Neural progenitor cell (in vitro differentiated cells): ENCODE measurements around the gene IDI1. TPM values are rescaled to one million over a fixed set of nuclear protein-coding genes. Genes with fewer than 3 reads are reported as not detected.

ENCODE experiments used
- DNase-seq: peaks from one replicate; pipeline ENCODE4 v3.0.0-alpha.2; 2016; ENCODE audit warnings: low spot score
- H2AFZ ChIP-seq: fragments of 200-600 bp; sonication (generic); replicated peaks from 2 replicates; pipeline ENCODE4 v1.6.1; 2016; ENCODE audit warnings: antibody characterized with exemption
- H3F3A ChIP-seq: fragments of 200-600 bp; sonication (generic); 2 replicates; pipeline ENCODE4 v1.6.1; 2016; ENCODE audit warnings: antibody characterized with exemption, low read depth
- H3K27ac ChIP-seq: fragments of 200-600 bp; sonication (generic); 2 replicates; pipeline ENCODE4 v1.5.1; 2016; ENCODE audit warnings: mild to moderate bottlenecking
- H3K27me3 ChIP-seq: fragments of 200-600 bp; sonication (generic); 2 replicates; pipeline ENCODE4 v1.6.1; 2016; ENCODE audit warnings: mild to moderate bottlenecking, moderate library complexity
- H3K36me3 ChIP-seq: fragments of 200-600 bp; sonication (generic); 2 replicates; pipeline ENCODE4 v1.5.1; 2016
- H3K4me1 ChIP-seq: fragments of 200-600 bp; sonication (generic); 2 replicates; pipeline ENCODE4 v1.6.1; 2016; ENCODE audit warnings: mixed run types
- H3K4me2 ChIP-seq: fragments of 200-600 bp; sonication (generic); 2 replicates; pipeline ENCODE4 v1.6.1; 2016
- H3K4me3 ChIP-seq: fragments of 200-600 bp; sonication (generic); 2 replicates; pipeline ENCODE4 v1.5.1; 2016
- H3K79me2 ChIP-seq: fragments of 200-600 bp; sonication (generic); 2 replicates; pipeline ENCODE4 v1.6.1; 2016; ENCODE audit warnings: low read depth
- H3K9ac ChIP-seq: fragments of 200-600 bp; sonication (generic); 2 replicates; pipeline ENCODE4 v1.6.1; 2016
- H3K9me3 ChIP-seq: fragments of 200-600 bp; sonication (generic); 2 replicates; pipeline ENCODE4 v1.5.1; 2016; ENCODE audit warnings: low read depth
- H4K20me1 ChIP-seq: fragments of 200-600 bp; sonication (generic); 2 replicates; pipeline ENCODE4 v1.6.1; 2016; ENCODE audit warnings: low read depth
- H3K27ac Mint-ChIP-seq: 3 replicates; pipeline ENCODE4 v1.8.0; 2021; ENCODE audit warnings: mixed read lengths
- H3K27me3 Mint-ChIP-seq: 2 replicates; pipeline ENCODE4 v1.8.0; 2022; ENCODE audit warnings: low read depth, mild to moderate bottlenecking, inconsistent platforms, moderate library complexity, mixed read lengths; ENCODE audit not compliant: insufficient read depth
- H3K36me3 Mint-ChIP-seq: 3 replicates; pipeline ENCODE4 v1.8.0; 2021; ENCODE audit warnings: mixed read lengths
- H3K4me1 Mint-ChIP-seq: 3 replicates; pipeline ENCODE4 v1.8.0; 2021; ENCODE audit warnings: mixed read lengths
- H3K4me3 Mint-ChIP-seq: 3 replicates; pipeline ENCODE4 v1.8.0; 2021; ENCODE audit warnings: mild to moderate bottlenecking, moderate library complexity, mixed read lengths
- H3K9me3 Mint-ChIP-seq: 3 replicates; pipeline ENCODE4 v1.8.0; 2020; ENCODE audit warnings: mixed read lengths
- EZH2 ChIP-seq: fragments of 200-600 bp; sonication (generic); IDR thresholded peaks from 2 replicates; pipeline ENCODE4 v1.6.1; 2017; ENCODE audit warnings: antibody characterized with exemption, mild to moderate bottlenecking, moderate library complexity
- EZH2phosphoT487 ChIP-seq: fragments of 200-600 bp; sonication (generic); IDR thresholded peaks from 2 replicates; pipeline ENCODE4 v1.6.1; 2017; ENCODE audit warnings: antibody characterized with exemption
- total RNA-seq: library from RNA; depleted of rRNA; stranded (reverse); fragments of >200 nt; gene quantifications from 2 replicates; pipeline ENCODE4 v1.2.3, GENCODE V29; 2015; ENCODE audit warnings: low replicate concordance
- TF ChIP-seq, protein P1 (sequence below): fragments of 200-600 bp; sonication (generic); IDR thresholded peaks from 2 replicates; pipeline ENCODE4 v1.5.1; 2017; ENCODE audit warnings: antibody characterized with exemption, mild to moderate bottlenecking

IDI1 gene
- total RNA-seq, 1 donor from 2014 or later: 168 TPM

GRCh38 chr10:1033601-1034000 lies 15.3 kb downstream of the IDI1 start:
- no peak overlapping the region for H3K4me3 ChIP-seq
- H3F3A ChIP-seq: peaks cover 20% of the 10 kb centered on the region
- Mint-ChIP-seq H3K4me3 (no peak overlapping the region), H3K36me3 (peaks cover 6% of the 10 kb centered on the region), H3K4me1 (no peaks in the 10 kb centered on the region), H3K27ac (no peak overlapping the region), H3K9me3 (no peaks in the 10 kb centered on the region), H3K27me3 (no peaks in the 10 kb centered on the region)
- no peaks in the 10 kb centered on the region for H3K4me1 ChIP-seq
- H3K36me3 ChIP-seq: no peaks in the 10 kb centered on the region
- H3K27ac ChIP-seq: no peak overlapping the region
- H3K79me2 ChIP-seq: no peaks in the 10 kb centered on the region
- no peak overlapping the region for H3K9ac ChIP-seq
- H4K20me1 ChIP-seq: no peaks in the 10 kb centered on the region
- H3K9me3 ChIP-seq: no peaks in the 10 kb centered on the region
- no peak overlapping the region for H3K4me2 ChIP-seq
- TF ChIP-seq, protein P1, sequence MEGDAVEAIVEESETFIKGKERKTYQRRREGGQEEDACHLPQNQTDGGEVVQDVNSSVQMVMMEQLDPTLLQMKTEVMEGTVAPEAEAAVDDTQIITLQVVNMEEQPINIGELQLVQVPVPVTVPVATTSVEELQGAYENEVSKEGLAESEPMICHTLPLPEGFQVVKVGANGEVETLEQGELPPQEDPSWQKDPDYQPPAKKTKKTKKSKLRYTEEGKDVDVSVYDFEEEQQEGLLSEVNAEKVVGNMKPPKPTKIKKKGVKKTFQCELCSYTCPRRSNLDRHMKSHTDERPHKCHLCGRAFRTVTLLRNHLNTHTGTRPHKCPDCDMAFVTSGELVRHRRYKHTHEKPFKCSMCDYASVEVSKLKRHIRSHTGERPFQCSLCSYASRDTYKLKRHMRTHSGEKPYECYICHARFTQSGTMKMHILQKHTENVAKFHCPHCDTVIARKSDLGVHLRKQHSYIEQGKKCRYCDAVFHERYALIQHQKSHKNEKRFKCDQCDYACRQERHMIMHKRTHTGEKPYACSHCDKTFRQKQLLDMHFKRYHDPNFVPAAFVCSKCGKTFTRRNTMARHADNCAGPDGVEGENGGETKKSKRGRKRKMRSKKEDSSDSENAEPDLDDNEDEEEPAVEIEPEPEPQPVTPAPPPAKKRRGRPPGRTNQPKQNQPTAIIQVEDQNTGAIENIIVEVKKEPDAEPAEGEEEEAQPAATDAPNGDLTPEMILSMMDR: no peak
- DNase-seq: no peak
- no peak overlapping the region for H2AFZ ChIP-seq
- H3K27me3 ChIP-seq: no peaks in the 10 kb centered on the region

DNA sequence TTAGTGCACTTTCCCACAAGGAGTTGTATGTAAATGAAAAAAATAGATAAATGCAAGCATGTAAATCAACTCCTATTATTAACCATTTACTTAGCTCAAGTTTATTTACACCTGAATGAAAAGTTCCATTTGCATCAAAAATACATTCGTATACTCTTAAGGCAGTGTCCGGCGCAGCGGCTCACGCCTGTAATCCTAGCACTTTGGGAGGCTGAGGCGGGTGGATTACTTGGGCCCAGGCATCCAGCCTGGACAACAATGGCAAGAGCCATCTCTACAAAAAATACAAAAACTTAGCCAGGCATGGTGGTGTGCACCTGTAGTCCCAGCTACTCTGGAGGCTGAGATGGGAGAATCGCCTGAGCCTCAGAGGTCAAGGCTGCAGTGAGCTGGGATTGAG lies 19.1 kb downstream of the IDI1 start:
- Mint-ChIP-seq H3K4me3 (no peak overlapping the region), H3K27ac (no peak overlapping the region), H3K4me1 (no peaks in the 10 kb centered on the region), H3K9me3 (no peaks in the 10 kb centered on the region), H3K27me3 (no peaks in the 10 kb centered on the region), H3K36me3 (peaks cover 1% of the 10 kb centered on the region)
- peaks cover 10% of the 10 kb centered on the region for H3F3A ChIP-seq
- H3K4me2 ChIP-seq: no peak overlapping the region
- no peaks in the 10 kb centered on the region for H4K20me1 ChIP-seq
- H3K4me1 ChIP-seq: no peaks in the 10 kb centered on the region
- no peak for DNase-seq
- no peak overlapping the region for H3K27ac ChIP-seq
- H3K36me3 ChIP-seq: no peaks in the 10 kb centered on the region
- no peaks in the 10 kb centered on the region for H3K27me3 ChIP-seq
- H3K9ac ChIP-seq: no peak overlapping the region
- no peaks in the 10 kb centered on the region for H3K79me2 ChIP-seq
- no peak overlapping the region for H3K4me3 ChIP-seq
- no peak overlapping the region for H2AFZ ChIP-seq
- no peak for TF ChIP-seq EZH2
- no peaks in the 10 kb centered on the region for H3K9me3 ChIP-seq

DNA sequence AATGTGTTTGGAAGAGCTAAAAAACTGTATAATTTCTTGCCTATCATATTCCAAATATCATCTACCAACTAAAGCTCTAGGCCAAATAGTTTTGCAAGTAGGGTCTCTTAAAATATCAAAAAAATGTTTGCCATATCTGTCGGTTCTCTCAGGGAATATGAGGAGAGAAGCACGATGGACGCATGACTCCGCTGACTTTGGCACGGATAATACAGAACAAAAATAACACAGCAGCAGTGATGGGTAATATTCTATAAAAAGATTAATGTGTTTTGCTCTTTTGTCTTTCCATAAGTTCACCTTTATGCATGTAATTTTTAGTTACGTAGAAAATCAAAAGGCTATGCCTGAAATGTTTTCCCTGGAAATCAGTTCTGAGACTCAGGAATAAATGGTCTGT lies 22.3 kb downstream of the IDI1 start:
- Histone ChIP-seq H3K79me2 (no peaks in the 10 kb centered on the region), H2AFZ (no peak overlapping the region), H3F3A (peaks cover 10% of the 10 kb centered on the region), H3K4me2 (no peak overlapping the region), H3K9me3 (no peaks in the 10 kb centered on the region), H4K20me1 (no peaks in the 10 kb centered on the region), H3K27ac (no peak overlapping the region), H3K9ac (no peak overlapping the region), H3K36me3 (no peaks in the 10 kb centered on the region), H3K27me3 (no peaks in the 10 kb centered on the region), H3K4me3 (no peak overlapping the region), H3K4me1 (no peaks in the 10 kb centered on the region)
- Mint-ChIP-seq H3K9me3 (no peaks in the 10 kb centered on the region), H3K36me3 (peaks cover under 1% of the 10 kb centered on the region), H3K27ac (peak overlapping the region; percentile 68), H3K4me1 (no peaks in the 10 kb centered on the region), H3K4me3 (no peak overlapping the region), H3K27me3 (no peaks in the 10 kb centered on the region)
- DNase-seq: no peak
- TF ChIP-seq EZH2 (no peak), EZH2phosphoT487 (no peak)
- TF ChIP-seq, protein P1: no peak

DNA sequence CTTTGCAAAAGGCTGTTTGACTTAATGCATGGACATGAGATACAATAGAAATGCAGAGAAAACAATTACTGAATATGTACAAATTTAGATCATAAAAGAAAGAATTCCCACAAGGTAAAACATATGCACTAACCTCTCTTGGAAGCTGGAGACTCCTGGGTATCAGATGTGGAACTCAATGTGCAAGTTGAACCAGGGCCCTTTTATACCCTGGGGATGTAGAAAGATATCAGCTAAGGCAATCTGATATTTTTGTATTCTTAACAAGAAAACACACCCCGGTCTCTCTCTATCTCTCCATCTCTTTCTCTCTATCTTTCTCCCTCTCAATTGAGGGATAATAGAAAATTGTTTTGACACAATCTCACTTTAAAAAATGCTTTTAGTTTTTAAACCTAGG lies 23.2 kb downstream of the IDI1 start, which contains the start of gene IDI2:
Gene IDI2, minus strand, starts transcription at position 177 of the 400 bp plus-strand sequence. CDS start 1,136 bp downstream, outside the sequence.
- no peak for TF ChIP-seq EZH2phosphoT487
- TF ChIP-seq, protein P1: no peak
- TF ChIP-seq EZH2: no peak
- no peaks in the 10 kb centered on the region for H3K9me3 Mint-ChIP-seq

More for the DNA sequence above, 23.2 kb downstream of the IDI1 start, which contains the start of gene IDI2:
- H3K4me1 Mint-ChIP-seq: no peaks in the 10 kb centered on the region
- H3K79me2 ChIP-seq: no peaks in the 10 kb centered on the region
- no peaks in the 10 kb centered on the region for H3K9me3 ChIP-seq
- no peak within 1 kb of the TSS for H3K4me3 ChIP-seq
- no peak within 1 kb of the TSS for H3K27ac ChIP-seq
- no peaks in the 10 kb centered on the region for H4K20me1 ChIP-seq
- no peak within 1 kb of the TSS for H3K4me2 ChIP-seq
- DNase-seq: no peak
- no peak within 1 kb of the TSS for H3K27ac Mint-ChIP-seq
- peaks cover 2% of the 10 kb centered on the region for H3K27me3 Mint-ChIP-seq
- no peaks in the 10 kb centered on the region for H3K36me3 ChIP-seq
- H3K36me3 Mint-ChIP-seq: peaks cover 4% of the 10 kb centered on the region
- H3K27me3 ChIP-seq: no peaks in the 10 kb centered on the region
- no peaks in the 10 kb centered on the region for H3K4me1 ChIP-seq
- no peak within 1 kb of the TSS for H3K4me3 Mint-ChIP-seq
- H2AFZ ChIP-seq: no peak within 1 kb of the TSS
- H3K9ac ChIP-seq: no peak within 1 kb of the TSS
- H3F3A ChIP-seq: peaks cover 5% of the 10 kb centered on the region
